Aorta (tissue), 5 donors: ENCODE data around the gene SLC9A9. TPM values are rescaled to one million over a fixed set of nuclear protein-coding genes. Genes with fewer than 3 reads are reported as not detected.

ENCODE experiments used
- ATAC-seq: fragments of 200-7000 bp; cut with Tn5 transposase; one replicate; pipeline ENCODE4 v1.9.1; 2022; ENCODE audit warnings: moderate library complexity; ENCODE audit not compliant: low FRiP score
- DNase-seq, 2 donors: peaks; one replicate each; pipeline ENCODE4 v3.0.0-alpha.2; 2020
- H3K27ac ChIP-seq, 2 donors: one replicate each; pipeline ENCODE4 v1.5.1; 2013; ENCODE audit warnings: low read length in 2 of 2, mild to moderate bottlenecking in 2 of 2, moderate library complexity in 2 of 2, control low read depth in 1 of 2, inconsistent platforms in 1 of 2, low read depth in 1 of 2
- H3K27me3 ChIP-seq, 2 donors: one replicate each; pipeline ENCODE4 v1.6.1; 2013; ENCODE audit warnings: control low read depth in 1 of 2, low read length in 1 of 2, mild to moderate bottlenecking in 1 of 2, moderate library complexity in 1 of 2; ENCODE audit not compliant: insufficient read depth in 2 of 2, control insufficient read depth in 1 of 2
- H3K36me3 ChIP-seq, 2 donors: one replicate each; pipeline ENCODE4 v1.6.1; 2013; ENCODE audit warnings: control low read depth in 1 of 2, low read length in 1 of 2, mild to moderate bottlenecking in 1 of 2; ENCODE audit not compliant: insufficient read depth in 2 of 2, control insufficient read depth in 1 of 2
- H3K4me1 ChIP-seq, 2 donors: one replicate each; pipeline ENCODE4 v1.6.1; 2013; ENCODE audit warnings: low read length in 2 of 2, control low read depth in 1 of 2, mild to moderate bottlenecking in 1 of 2, moderate library complexity in 1 of 2; ENCODE audit not compliant: insufficient read depth in 2 of 2, control insufficient read depth in 1 of 2
- H3K4me3 ChIP-seq, 2 donors: one replicate each; pipeline ENCODE4 v1.5.1; 2013; ENCODE audit warnings: low read length in 2 of 2, control low read depth in 1 of 2, mild to moderate bottlenecking in 1 of 2
- H3K9me3 ChIP-seq: one replicate; pipeline ENCODE4 v1.6.1; 2013; ENCODE audit warnings: mild to moderate bottlenecking, low read length; ENCODE audit not compliant: control insufficient read depth
- WGBS, 2 donors: extraction: QIAGEN DNeasy Blood & Tissue Kit; methylation state at CpG; one replicate each; pipeline ENCODE4 v1.1.7; 2013; 5-methylcytosine and 5-hydroxymethylcytosine counted together
- intact Hi-C, 2 donors: fragments of 100-400 bp; cut with DNase I; formaldehyde crosslinking; loops; one replicate each; pipeline versions ENCODE4 v1.14.2 to v1.15.0; 2022
- polyA plus RNA-seq, 2 donors: library from polyadenylated mRNA; stranded (reverse); fragments of 200-250 nt; gene quantifications; one replicate each; pipeline ENCODE4 v1.2.3, GENCODE V29; 2013
- total RNA-seq, 2 donors: library from RNA; stranded (reverse); fragmentation: NEBNext Ultra II Directional; extraction: Animal tissue kit (Norgen Biotek cat#: 25700); gene quantifications; one replicate each; pipeline ENCODE4 v1.2.1, GENCODE V29; 2021
- donor health status: healthy with polysubstance abuse.
- donor health status: Bipolar disorder and iron deficiency.
- donor health status: DM: no; HTN: no; CAD: no.
- donor health status: DM: no; HTN: no; CAD: no.
- donor health status: DM: yes; HTN: yes; CAD: no.

The SLC9A9 gene
- total and polyA plus RNA-seq, 4 donors = 7.3 to 45.8 (median 12.5) TPM

- H3K4me3 ChIP-seq = no peak overlapping the region
- intact Hi-C loops = loop anchor here in 1 of 2 donors (10.0 kb wide), 1 partner anchor 203 kb away; no protein-coding TSS in a partner anchor
- H3K4me1 ChIP-seq = no peaks in the 10 kb centered on the region
- no peaks in the 10 kb centered on the region for H3K36me3 ChIP-seq
- no peak for DNase-seq
- H3K27ac ChIP-seq = no peak overlapping the region
- no peaks in the 10 kb centered on the region for H3K27me3 ChIP-seq
- 90 to 93% methylated on average over 3 of the region's 3 CpGs for WGBS, 2 donors
- H3K9me3 ChIP-seq = no peaks in the 10 kb centered on the region
- ATAC-seq = no peak
These were observed 436.2 kb downstream of the SLC9A9 start for GRCh38 chr3:143412084-143412483.

- Histone ChIP-seq H3K9me3 (no peaks in the 10 kb centered on the region), H3K4me1 (no peaks in the 10 kb centered on the region), H3K4me3 (no peak overlapping the region), H3K27me3 (no peaks in the 10 kb centered on the region), H3K27ac (no peak overlapping the region), H3K36me3 (no peaks in the 10 kb centered on the region)
- intact Hi-C loops = loop anchor here in 1 of 2 donors (10.0 kb wide), 1 partner anchor 205 kb away; no protein-coding TSS in a partner anchor
- DNase-seq (no peak), ATAC-seq (no peak)
- 81 to 95% methylated on average over 1 of the region's 1 CpG for WGBS, 2 donors
These were observed 438.0 kb downstream of the SLC9A9 start for GRCh38 chr3:143410259-143410658.

GRCh38 chr3:143408771-143409170, 439.5 kb downstream of the SLC9A9 start:
- no peak for DNase-seq
- Histone ChIP-seq H3K9me3 (no peaks in the 10 kb centered on the region), H3K36me3 (no peaks in the 10 kb centered on the region), H3K4me3 (no peak overlapping the region), H3K4me1 (no peaks in the 10 kb centered on the region), H3K27ac (no peak overlapping the region), H3K27me3 (no peaks in the 10 kb centered on the region)
- intact Hi-C loops = no loop called here
- 90 to 94% methylated on average over 3 of the region's 3 CpGs for WGBS, 2 donors
- ATAC-seq = no peak

GRCh38 chr3:143402602-143403001, 445.7 kb downstream of the SLC9A9 start:
- Histone ChIP-seq H3K36me3 (no peaks in the 10 kb centered on the region), H3K27ac (no peak overlapping the region), H3K4me1 (no peaks in the 10 kb centered on the region), H3K4me3 (no peak overlapping the region), H3K9me3 (no peaks in the 10 kb centered on the region), H3K27me3 (no peaks in the 10 kb centered on the region)
- ATAC-seq (no peak), DNase-seq (no peak)
- intact Hi-C loops = no loop called here

- H3K27ac ChIP-seq = no peak overlapping the region
- H3K4me3 ChIP-seq = no peak overlapping the region
- intact Hi-C loops = no loop called here
- no peaks in the 10 kb centered on the region for H3K4me1 ChIP-seq
- DNase-seq (no peak), ATAC-seq (no peak)
- H3K9me3 ChIP-seq = no peaks in the 10 kb centered on the region
- no peaks in the 10 kb centered on the region for H3K27me3 ChIP-seq
- H3K36me3 ChIP-seq = no peaks in the 10 kb centered on the region
- 42% methylated on average over 1 of the region's 1 CpG for WGBS, 2 donors
These were observed 451.5 kb downstream of the SLC9A9 start for GRCh38 chr3:143396790-143397189.

- 96 to 97% methylated on average over 2 of the region's 2 CpGs for WGBS, 2 donors
- intact Hi-C loops = no loop called here
These were observed 458.9 kb downstream of the SLC9A9 start for GRCh38 chr3:143389388-143389787.

GRCh38 chr3:143387425-143387824, 460.8 kb downstream of the SLC9A9 start:
- no peak for ATAC-seq
- intact Hi-C loops = no loop called here

More at GRCh38 chr3:143389388-143389787, 458.9 kb downstream of the SLC9A9 start:
- Histone ChIP-seq H3K4me3 (no peak overlapping the region), H3K9me3 (no peaks in the 10 kb centered on the region), H3K27me3 (no peaks in the 10 kb centered on the region), H3K4me1 (no peaks in the 10 kb centered on the region), H3K27ac (no peak overlapping the region), H3K36me3 (no peaks in the 10 kb centered on the region)
- no peak for DNase-seq
- no peak for ATAC-seq

GRCh38 chr3:143384076-143384475, 464.2 kb downstream of the SLC9A9 start:
- Histone ChIP-seq H3K4me3 (no peak overlapping the region), H3K27me3 (no peaks in the 10 kb centered on the region), H3K4me1 (no peaks in the 10 kb centered on the region), H3K9me3 (no peaks in the 10 kb centered on the region), H3K27ac (no peak overlapping the region), H3K36me3 (no peaks in the 10 kb centered on the region)
- WGBS, 2 donors = 86 to 96% methylated on average over 2 of the region's 2 CpGs
- intact Hi-C loops = no loop called here
- DNase-seq = no peak
- ATAC-seq = no peak

More at GRCh38 chr3:143387425-143387824, 460.8 kb downstream of the SLC9A9 start:
- H3K27me3 ChIP-seq = no peaks in the 10 kb centered on the region
- WGBS, 2 donors = 95% methylated on average over 2 of the region's 2 CpGs
- no peaks in the 10 kb centered on the region for H3K4me1 ChIP-seq
- H3K9me3 ChIP-seq = no peaks in the 10 kb centered on the region
- no peak overlapping the region for H3K27ac ChIP-seq
- no peak overlapping the region for H3K4me3 ChIP-seq
- no peaks in the 10 kb centered on the region for H3K36me3 ChIP-seq
- DNase-seq = no peak

- no peak overlapping the region for H3K4me3 ChIP-seq
- ATAC-seq = no peak
- no peaks in the 10 kb centered on the region for H3K36me3 ChIP-seq
- no peak overlapping the region for H3K27ac ChIP-seq
- H3K4me1 ChIP-seq = no peaks in the 10 kb centered on the region
- DNase-seq = no peak
- H3K9me3 ChIP-seq = no peaks in the 10 kb centered on the region
- no peaks in the 10 kb centered on the region for H3K27me3 ChIP-seq
- intact Hi-C loops = no loop called here
These were observed 464.8 kb downstream of the SLC9A9 start for GRCh38 chr3:143383421-143383820.
